Measurements from ENCODE around the gene TOX3. TPM values are rescaled to one million over a fixed set of nuclear protein-coding genes. Genes with fewer than 3 reads are reported as not detected.

The TOX3 gene
- total and polyA plus RNA-seq, 2 of the 8 experiments (the other 6 are each of a cell fraction or from before 2014, with no cell fraction given) = 16.7 to 31.2 TPM

GRCh38 chr16:52494621-52495020 is 52.3 kb downstream of the TOX3 start (continued):
- TF ChIP-seq CHD7 (IDR thresholded peaks at IDR 0.05; ENCODE audit: insufficient replicate concordance, low read length) = no peak
- no peak for TF ChIP-seq RNF2 (IDR thresholded peaks at IDR 0.05; ENCODE audit: borderline replicate concordance, low read depth, low read length, missing control alignments, poor library complexity, severe bottlenecking)
- no peak for TF ChIP-seq HDAC6 (IDR thresholded peaks at IDR 0.05; ENCODE audit: low read depth, low read length)
- TF ChIP-seq RXRA (IDR thresholded peaks at IDR 0.05; ENCODE audit: insufficient read depth, low read depth, low read length) = no peak
- TF ChIP-seq TEAD4 (IDR thresholded peaks at IDR 0.05; ENCODE audit: low read depth, low read length) = no peak
- TF ChIP-seq SIX5 (IDR thresholded peaks at IDR 0.05; ENCODE audit: low read depth, low read length) = no peak
- no peak for TF ChIP-seq EZH2 (IDR thresholded peaks at IDR 0.05; ENCODE audit: low read depth, low read length, severe bottlenecking)

Measured in H1 (cell line).